Neural cell (in vitro differentiated cells): ENCODE results near the gene ATOH8. TPM values are rescaled to one million over a fixed set of nuclear protein-coding genes. Genes with fewer than 3 reads are reported as not detected.
A peak's percentile ranks its signal among the peaks of the same experiment; 100 is the strongest.

ENCODE experiments used
- H2AFZ ChIP-seq: fragments of 200-600, 300-800 bp; sonication (generic), shearing (Covaris generic); 2 replicates; pipeline ENCODE4 v1.6.0; 2014; ENCODE audit warnings: low read depth, mild to moderate bottlenecking, antibody characterized with exemption, low read length, moderate library complexity
- H3F3A ChIP-seq: fragments of 200-600 bp; shearing (Covaris generic); 2 replicates; pipeline ENCODE4 v1.6.1; 2016; ENCODE audit warnings: mild to moderate bottlenecking, moderate library complexity, mixed read lengths, antibody characterized with exemption, low read length; ENCODE audit not compliant: insufficient read depth, poor library complexity, severe bottlenecking
- H3K27ac ChIP-seq: fragments of 200-600, 300-800 bp; sonication (generic), shearing (Covaris generic); 2 replicates; pipeline ENCODE4 v1.5.1; 2014; ENCODE audit warnings: mild to moderate bottlenecking, low read length, moderate library complexity
- H3K27me3 ChIP-seq: fragments of 300-800, 200-600 bp; sonication (generic), shearing (Covaris generic); 2 replicates; pipeline ENCODE4 v1.6.0; 2014; ENCODE audit warnings: mild to moderate bottlenecking, low read depth, low read length, moderate library complexity; ENCODE audit not compliant: insufficient read depth
- H3K36me3 ChIP-seq: fragments of 300-800, 200-600 bp; sonication (generic), shearing (Covaris generic); 2 replicates; pipeline ENCODE4 v1.5.1; 2014; ENCODE audit warnings: mild to moderate bottlenecking, antibody characterized with exemption, low read length, moderate library complexity; ENCODE audit not compliant: insufficient read depth
- H3K4me2 ChIP-seq: fragments of 300-800, 200-600 bp; sonication (generic), shearing (Covaris generic); 2 replicates; pipeline ENCODE4 v1.6.0; 2014; ENCODE audit warnings: mild to moderate bottlenecking, low read length
- H3K4me3 ChIP-seq: fragments of 300-800, 200-600 bp; sonication (generic), shearing (Covaris generic); 2 replicates; pipeline ENCODE4 v1.5.1; 2014; ENCODE audit warnings: mild to moderate bottlenecking, low read length, moderate library complexity
- H3K79me2 ChIP-seq: fragments of 200-600 bp; shearing (Covaris generic); replicated peaks from 2 replicates; pipeline ENCODE4 v1.6.0; 2014; ENCODE audit warnings: mild to moderate bottlenecking, low read length, moderate library complexity; ENCODE audit not compliant: insufficient read depth
- H3K9ac ChIP-seq: fragments of 300-800, 200-600 bp; sonication (generic), shearing (Covaris generic); 2 replicates; pipeline ENCODE4 v1.6.1; 2016; ENCODE audit warnings: mild to moderate bottlenecking, low read length, mixed read lengths
- H3K9me2 ChIP-seq: fragments of 200-600 bp; shearing (Covaris generic); 2 replicates; pipeline ENCODE4 v1.6.1; 2016; ENCODE audit warnings: mild to moderate bottlenecking, low read length, mixed read lengths; ENCODE audit not compliant: insufficient read depth
- H3K9me3 ChIP-seq: fragments of 200-600, 300-800 bp; sonication (generic), shearing (Covaris generic); 2 replicates; pipeline ENCODE4 v1.6.1; 2016; ENCODE audit warnings: mild to moderate bottlenecking, mixed run types, low read length, moderate library complexity, mixed read lengths
- H4K20me1 ChIP-seq: fragments of 200-600 bp; shearing (Covaris generic); 2 replicates; pipeline ENCODE4 v1.6.1; 2016; ENCODE audit warnings: mild to moderate bottlenecking, mixed run types; ENCODE audit not compliant: insufficient read depth
- CTCF ChIP-seq: fragments of 450-650 bp; IDR thresholded peaks from 2 replicates; pipeline ENCODE4 v1.5.1; 2014; ENCODE audit warnings: antibody characterized with exemption, mild to moderate bottlenecking, moderate library complexity; ENCODE audit not compliant: poor library complexity, severe bottlenecking
- EP300 ChIP-seq: fragments of 450-650 bp; conservative IDR thresholded peaks from 2 replicates; pipeline ENCODE4 v1.6.1; 2014; ENCODE audit warnings: antibody characterized with exemption, mild to moderate bottlenecking, moderate library complexity; ENCODE audit not compliant: poor library complexity, severe bottlenecking
- MXI1 ChIP-seq: fragments of 450-650 bp; conservative IDR thresholded peaks from 2 replicates; pipeline ENCODE4 v1.6.1; 2014; ENCODE audit warnings: antibody characterized with exemption, mild to moderate bottlenecking; ENCODE audit not compliant: poor library complexity, severe bottlenecking
- POLR2AphosphoS5 ChIP-seq: IDR thresholded peaks from 2 replicates; pipeline ENCODE4 v1.6.1; 2012
- RAD21 ChIP-seq: fragments of 450-650 bp; conservative IDR thresholded peaks from 2 replicates; pipeline ENCODE4 v1.6.1; 2014; ENCODE audit warnings: antibody characterized with exemption, mild to moderate bottlenecking, moderate library complexity
- REST ChIP-seq: IDR thresholded peaks from 2 replicates; pipeline ENCODE4 v1.6.1; 2012; ENCODE audit warnings: borderline replicate concordance
- SMC3 ChIP-seq: fragments of 450-650 bp; conservative IDR thresholded peaks from 2 replicates; pipeline ENCODE4 v1.6.1; 2014; ENCODE audit warnings: antibody characterized with exemption, mild to moderate bottlenecking, moderate library complexity; ENCODE audit not compliant: poor library complexity
- polyA plus RNA-seq: library from polyadenylated mRNA; depleted of rRNA; stranded (reverse); fragments of >200 nt; gene quantifications from 2 replicates; pipeline ENCODE4 v1.2.3, GENCODE V29; 2014

Gene ATOH8
- polyA plus RNA-seq, 1 donor from 2014 or later: 1.6 TPM

DNA sequence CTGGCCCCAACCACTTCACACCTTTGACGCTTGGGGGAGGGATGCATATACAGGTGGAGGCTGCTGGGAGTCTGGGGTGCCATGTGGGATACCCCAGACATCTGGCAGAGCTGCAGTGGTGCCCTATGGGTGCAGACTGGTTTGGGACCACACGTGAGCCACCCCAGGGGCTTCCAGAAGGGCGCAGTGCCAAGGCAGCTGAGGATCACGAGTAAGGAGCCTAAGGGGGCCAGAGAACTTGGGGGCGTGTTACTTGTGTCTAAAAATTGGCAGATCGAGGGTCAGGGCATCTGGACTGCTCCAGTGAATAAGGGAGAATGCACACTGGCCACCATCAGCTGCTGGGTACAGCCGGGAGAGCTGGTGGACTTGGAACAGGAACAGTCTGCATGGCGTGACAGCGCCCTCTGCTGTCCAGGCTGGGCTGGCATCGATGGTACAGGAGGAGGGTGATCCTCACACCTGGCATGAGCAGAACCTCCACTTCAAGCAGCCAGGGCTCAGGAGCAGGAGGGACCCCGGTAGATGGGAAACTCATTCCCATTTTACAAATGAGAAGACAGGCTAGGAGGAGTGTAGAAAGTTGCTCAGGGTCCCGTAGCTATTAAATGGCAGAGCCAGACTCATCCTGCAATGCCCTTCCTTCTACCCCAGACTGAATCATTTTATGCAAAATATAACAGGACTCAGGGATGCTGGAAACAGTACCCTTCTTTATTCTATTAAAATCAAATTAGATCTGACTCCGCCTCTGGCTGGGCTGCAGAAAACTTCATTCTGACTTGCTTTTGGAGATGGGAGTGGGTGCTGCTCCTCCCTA, 60.4 kb downstream of the ATOH8 start:
- Histone ChIP-seq H3F3A (no peaks in the 10 kb centered on the region), H3K27ac (no peak overlapping the region), H4K20me1 (no peaks in the 10 kb centered on the region), H3K4me2 (no peak overlapping the region), H3K9me3 (no peaks in the 10 kb centered on the region), H3K4me3 (no peak overlapping the region), H2AFZ (no peak overlapping the region), H3K9ac (no peak overlapping the region), H3K27me3 (no peaks in the 10 kb centered on the region), H3K36me3 (no peaks in the 10 kb centered on the region), H3K79me2 (no peaks in the 10 kb centered on the region), H3K9me2 (no peaks in the 10 kb centered on the region)
- no peak for TF ChIP-seq REST
- no peak for TF ChIP-seq POLR2AphosphoS5
- peak; percentile 94 for TF ChIP-seq CTCF
- TF ChIP-seq RAD21: peak; percentile 96
- TF ChIP-seq MXI1: peak; percentile 14
- peak; percentile 99 for TF ChIP-seq SMC3

GRCh38 chr2:85814802-85815550, 61.2 kb downstream of the ATOH8 start:
- H3F3A ChIP-seq: no peaks in the 10 kb centered on the region
- no peaks in the 10 kb centered on the region for H3K36me3 ChIP-seq
- H3K4me2 ChIP-seq: no peak overlapping the region
- H3K27ac ChIP-seq: no peak overlapping the region
- H3K79me2 ChIP-seq: no peaks in the 10 kb centered on the region
- TF ChIP-seq EP300: no peak
- TF ChIP-seq SMC3: no peak
- TF ChIP-seq MXI1: no peak
- no peak for TF ChIP-seq RAD21
- no peak for TF ChIP-seq REST
- no peak for TF ChIP-seq CTCF
- no peaks in the 10 kb centered on the region for H3K27me3 ChIP-seq
- no peaks in the 10 kb centered on the region for H3K9me3 ChIP-seq
- no peak overlapping the region for H3K9ac ChIP-seq
- H2AFZ ChIP-seq: no peak overlapping the region
- no peaks in the 10 kb centered on the region for H4K20me1 ChIP-seq
- H3K9me2 ChIP-seq: no peaks in the 10 kb centered on the region
- no peak overlapping the region for H3K4me3 ChIP-seq
